ENCODE data around the gene IGDCC3. TPM values are rescaled to one million over a fixed set of nuclear protein-coding genes. Genes with fewer than 3 reads are reported as not detected.

IGDCC3 gene
- 0.25 TPM in 1 of 2 replicates, not detected in the other for total RNA-seq (ENCODE audit: low replicate concordance)

GRCh38 chr15:65377976-65378366, at the start of gene IGDCC3:
IGDCC3 (minus strand) TSS chr15:65378002; CDS start chr15:65377788, 214 bp downstream.
- no peak for DNase-seq (ENCODE audit: low read depth)
- TF ChIP-seq, protein P1, sequence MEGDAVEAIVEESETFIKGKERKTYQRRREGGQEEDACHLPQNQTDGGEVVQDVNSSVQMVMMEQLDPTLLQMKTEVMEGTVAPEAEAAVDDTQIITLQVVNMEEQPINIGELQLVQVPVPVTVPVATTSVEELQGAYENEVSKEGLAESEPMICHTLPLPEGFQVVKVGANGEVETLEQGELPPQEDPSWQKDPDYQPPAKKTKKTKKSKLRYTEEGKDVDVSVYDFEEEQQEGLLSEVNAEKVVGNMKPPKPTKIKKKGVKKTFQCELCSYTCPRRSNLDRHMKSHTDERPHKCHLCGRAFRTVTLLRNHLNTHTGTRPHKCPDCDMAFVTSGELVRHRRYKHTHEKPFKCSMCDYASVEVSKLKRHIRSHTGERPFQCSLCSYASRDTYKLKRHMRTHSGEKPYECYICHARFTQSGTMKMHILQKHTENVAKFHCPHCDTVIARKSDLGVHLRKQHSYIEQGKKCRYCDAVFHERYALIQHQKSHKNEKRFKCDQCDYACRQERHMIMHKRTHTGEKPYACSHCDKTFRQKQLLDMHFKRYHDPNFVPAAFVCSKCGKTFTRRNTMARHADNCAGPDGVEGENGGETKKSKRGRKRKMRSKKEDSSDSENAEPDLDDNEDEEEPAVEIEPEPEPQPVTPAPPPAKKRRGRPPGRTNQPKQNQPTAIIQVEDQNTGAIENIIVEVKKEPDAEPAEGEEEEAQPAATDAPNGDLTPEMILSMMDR (IDR thresholded peaks at IDR 0.05; ENCODE audit: insufficient read depth, low read length), result no peak
- peak within 1 kb of the TSS; percentile 50 for H3K4me3 ChIP-seq (ENCODE audit: low read depth, low read length)

GRCh38 chr15:65426216-65426853, 48.5 kb upstream of the IGDCC3 start:
- no peak overlapping the region for H3K4me3 ChIP-seq (ENCODE audit: low read depth, low read length)
- TF ChIP-seq, protein P1 (IDR thresholded peaks at IDR 0.05; ENCODE audit: insufficient read depth, low read length), result no peak
- DNase-seq (ENCODE audit: low read depth), result no peak

- no peak overlapping the region for H3K4me3 ChIP-seq (ENCODE audit: low read depth, low read length)
- TF ChIP-seq, protein P1 (IDR thresholded peaks at IDR 0.05; ENCODE audit: insufficient read depth, low read length), result no peak
- DNase-seq (ENCODE audit: low read depth), result no peak
Observed at GRCh38 chr15:65424683-65425082, 46.9 kb upstream of the IGDCC3 start.

GRCh38 chr15:65423976-65424679, 46.3 kb upstream of the IGDCC3 start:
- TF ChIP-seq, protein P1 (IDR thresholded peaks at IDR 0.05; ENCODE audit: insufficient read depth, low read length), result no peak
- H3K4me3 ChIP-seq (ENCODE audit: low read depth, low read length), result no peak overlapping the region
- DNase-seq (ENCODE audit: low read depth), result no peak

DNA sequence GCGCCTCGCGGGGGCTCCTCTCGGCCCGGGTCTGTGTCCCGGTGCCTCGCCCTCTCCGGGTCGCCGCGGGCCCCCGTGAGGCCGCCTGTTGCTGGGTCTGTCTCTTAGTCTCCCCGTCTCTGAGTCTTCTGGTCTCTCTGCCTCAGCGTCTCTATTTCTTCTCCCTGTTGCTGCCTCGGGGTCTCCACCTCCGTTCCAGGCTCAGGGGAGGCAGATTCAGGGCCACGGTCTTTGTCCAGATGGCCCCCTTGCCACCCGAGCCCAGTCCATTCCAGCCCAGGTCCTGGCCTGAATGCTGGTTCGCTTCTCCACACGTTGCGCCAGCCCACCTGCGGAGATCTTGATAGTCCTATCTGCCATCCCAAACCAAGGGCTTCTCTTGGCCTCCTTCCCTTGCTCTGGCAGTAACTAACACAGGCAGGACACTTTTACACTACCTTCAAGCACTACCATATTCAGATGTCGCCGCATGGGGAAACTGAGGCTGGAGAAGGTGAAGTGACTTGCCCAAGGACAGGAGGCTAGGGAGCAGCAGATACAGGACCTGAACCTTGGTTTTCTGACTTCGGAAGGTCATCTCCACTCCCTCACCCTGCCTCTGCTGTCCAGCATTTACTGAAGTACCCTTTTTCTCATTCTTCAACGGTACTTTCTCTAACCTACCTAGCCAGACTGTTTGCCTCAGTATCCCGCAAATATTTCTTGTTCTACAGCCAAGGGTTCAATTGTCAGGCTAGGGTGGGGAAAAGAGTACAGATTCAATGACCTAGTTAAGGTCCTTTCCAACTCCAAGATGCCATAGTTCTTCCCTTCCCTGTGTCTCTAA, 45.6 kb upstream of the IGDCC3 start:
- TF ChIP-seq, protein P1 (IDR thresholded peaks at IDR 0.05; ENCODE audit: insufficient read depth, low read length), result no peak
- no peak for DNase-seq (ENCODE audit: low read depth)
- no peak overlapping the region for H3K4me3 ChIP-seq (ENCODE audit: low read depth, low read length)

GRCh38 chr15:65421360-65422215, 43.8 kb upstream of the IGDCC3 start:
- TF ChIP-seq, protein P1 (IDR thresholded peaks at IDR 0.05; ENCODE audit: insufficient read depth, low read length), result no peak
- peak overlapping the region; percentile 61 for H3K4me3 ChIP-seq (ENCODE audit: low read depth, low read length)
- DNase-seq (ENCODE audit: low read depth), result no peak
